GM19239 (cell line): ENCODE data around the gene HOXC11.

Source experiments
- DNase-seq: peaks from one replicate; pipeline ENCODE4 v3.0.0; 2011; ENCODE audit warnings: low spot score; ENCODE audit not compliant: insufficient read length
- FAIRE-seq: peaks from 2 replicates; lab custom pipeline; 2011; peaks lifted over from hg19 to GRCh38; lab: Jason Lieb, UNC

The HOXC11 gene

GRCh38 chr12:53972722-53973235 is at the start of gene HOXC11:
Gene HOXC11, plus strand, starts transcription at chr12:53973126. Its CDS starts 116 bp downstream, at chr12:53973242.
- no peak for DNase-seq
- FAIRE-seq: no peak

GRCh38 chr12:53924521-53925405 is 48.2 kb upstream of the HOXC11 start:
- FAIRE-seq (no peak), DNase-seq (no peak)

GRCh38 chr12:53927220-53928029 is 45.5 kb upstream of the HOXC11 start:
- no peak for FAIRE-seq
- no peak for DNase-seq

- DNase-seq (no peak), FAIRE-seq (no peak)
These were observed 44.7 kb upstream of the HOXC11 start for GRCh38 chr12:53928054-53928835.

GRCh38 chr12:53929527-53929926 is 43.4 kb upstream of the HOXC11 start:
- no peak for DNase-seq
- no peak for FAIRE-seq

- FAIRE-seq: no peak
These were observed 42.2 kb upstream of the HOXC11 start for GRCh38 chr12:53930591-53931255.

GRCh38 chr12:53931844-53932581 is 40.9 kb upstream of the HOXC11 start:
- DNase-seq (no peak), FAIRE-seq (peak; percentile 11)

More at GRCh38 chr12:53930591-53931255, 42.2 kb upstream of the HOXC11 start:
- DNase-seq: no peak

- DNase-seq: no peak
- no peak for FAIRE-seq
These were observed 40.0 kb upstream of the HOXC11 start for GRCh38 chr12:53932915-53933314.

GRCh38 chr12:53935383-53936341 is 37.3 kb upstream of the HOXC11 start:
- DNase-seq: no peak
- FAIRE-seq: no peak

- DNase-seq: no peak
- no peak for FAIRE-seq
These were observed 35.8 kb upstream of the HOXC11 start for GRCh38 chr12:53937099-53937498.

GRCh38 chr12:53937596-53938325 is 35.2 kb upstream of the HOXC11 start:
- FAIRE-seq: no peak
- no peak for DNase-seq

- DNase-seq (no peak), FAIRE-seq (no peak)
These were observed 34.4 kb upstream of the HOXC11 start, which contains the start of gene HOXC13 for GRCh38 chr12:53938326-53939140. Gene HOXC13, plus strand, starts transcription at chr12:53938831. Its CDS starts 76 bp downstream, at chr12:53938907.

- FAIRE-seq (no peak), DNase-seq (no peak)
These were observed 33.5 kb upstream of the HOXC11 start for GRCh38 chr12:53939141-53940108.

- DNase-seq: no peak
- FAIRE-seq: no peak
These were observed 32.4 kb upstream of the HOXC11 start for GRCh38 chr12:53940443-53941014.

- FAIRE-seq (no peak), DNase-seq (no peak)
These were observed 31.7 kb upstream of the HOXC11 start for GRCh38 chr12:53941187-53941586.
